ENCODE measurements around the gene NOTCH4.

GRCh38 chr6:32188381-32189068 is 35.3 kb downstream of the NOTCH4 start:
- TF ChIP-seq CTCF (IDR thresholded peaks at IDR 0.05; ENCODE audit: low read depth, low read length) = no peak
- TF ChIP-seq MAX (IDR thresholded peaks at IDR 0.05; ENCODE audit: low read depth, low read length) = no peak
